Retina (tissue), 1 donor: Measurements from ENCODE around the gene PDE4B.
A peak's percentile ranks its signal among the peaks of the same experiment; 100 is the strongest.

Experiments
- DNase-seq: peaks from one replicate; pipeline ENCODE4 v3.0.0-alpha.2; 2016

Gene PDE4B

GRCh38 chr1:66374148-66374547, 581.5 kb downstream of the PDE4B start:
- DNase-seq, result no peak

DNA sequence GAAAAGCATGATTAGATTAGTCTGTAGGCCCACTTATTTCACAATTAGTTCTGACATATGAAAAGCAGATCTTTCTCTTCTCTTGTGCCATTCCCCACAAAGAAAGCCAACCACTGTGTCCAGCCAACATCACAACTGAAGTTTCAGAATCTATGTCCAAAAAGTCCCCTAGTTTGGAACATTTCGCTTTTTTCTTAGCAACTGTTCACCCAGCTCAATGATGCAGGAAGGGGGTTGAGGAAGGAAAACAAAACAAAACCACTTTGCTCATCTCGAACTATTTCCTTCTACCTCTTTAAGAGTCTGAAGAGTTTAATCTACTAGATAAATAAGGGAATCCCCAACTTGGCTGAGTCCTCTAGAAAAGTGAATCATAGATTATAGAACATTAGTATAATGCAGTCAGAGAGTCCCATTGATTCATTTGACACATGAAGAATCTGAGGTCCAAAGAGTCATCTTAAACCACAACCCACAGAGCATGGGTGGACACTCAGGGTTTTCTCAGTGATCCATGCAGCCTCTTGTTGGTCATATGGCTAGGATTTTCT, 581.9 kb downstream of the PDE4B start:
- DNase-seq, result no peak

DNA sequence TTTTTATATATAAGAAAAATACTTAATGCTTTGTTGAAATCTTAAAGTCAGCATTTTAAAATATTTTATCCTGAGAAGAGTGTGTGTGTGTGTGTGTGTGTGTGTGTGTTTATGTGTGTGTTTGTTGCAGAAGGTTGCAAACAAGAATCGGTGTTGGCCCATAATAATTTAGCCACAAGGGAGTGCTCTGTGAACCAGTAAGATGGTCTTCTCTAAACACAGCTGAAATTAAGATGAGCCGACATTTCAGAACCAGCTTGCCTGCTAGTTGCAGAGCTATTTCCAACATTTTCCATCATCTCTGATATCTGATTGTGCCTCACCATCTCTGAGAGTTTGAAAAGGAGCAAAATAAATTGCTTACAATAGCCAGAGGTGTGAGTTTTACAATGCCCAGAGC, 582.4 kb downstream of the PDE4B start:
- DNase-seq, result no peak

DNA sequence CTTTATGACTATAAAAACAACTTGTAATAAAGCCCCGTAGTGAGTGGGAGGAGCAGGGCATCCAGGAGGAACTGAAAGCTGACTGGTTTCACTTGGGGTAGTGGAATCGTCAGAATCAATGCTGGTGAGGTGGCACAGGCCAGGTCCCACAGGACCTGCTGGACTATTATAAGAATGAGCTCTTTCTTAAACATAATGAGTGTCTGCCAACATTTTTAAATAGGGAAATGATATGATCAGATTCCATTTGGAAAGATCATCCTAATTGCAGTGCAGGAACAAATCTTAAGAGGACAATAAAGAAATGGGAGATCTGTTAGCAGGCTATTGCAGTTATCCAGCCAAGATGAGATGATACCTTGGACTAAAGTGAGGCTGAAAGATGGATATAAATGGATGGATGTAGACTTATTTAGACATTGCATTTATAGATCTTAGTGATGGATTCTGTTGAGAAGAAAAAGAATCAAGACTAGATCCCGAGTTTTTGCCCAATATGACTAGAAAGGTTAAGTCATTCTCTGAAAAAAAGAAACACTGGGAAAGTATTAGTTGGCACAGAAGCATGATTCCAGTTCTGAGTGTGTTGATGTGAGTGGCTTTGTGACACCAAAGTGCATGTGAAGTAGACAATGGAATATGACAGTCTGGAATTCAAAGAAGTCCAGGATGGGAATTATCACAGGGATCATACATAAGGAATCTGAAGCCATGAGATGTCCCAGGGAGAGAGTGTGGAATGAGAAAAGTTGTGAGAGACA, 587.9 kb downstream of the PDE4B start:
- no peak for DNase-seq

GRCh38 chr1:66381621-66382275, 589.1 kb downstream of the PDE4B start:
- no peak for DNase-seq

DNA sequence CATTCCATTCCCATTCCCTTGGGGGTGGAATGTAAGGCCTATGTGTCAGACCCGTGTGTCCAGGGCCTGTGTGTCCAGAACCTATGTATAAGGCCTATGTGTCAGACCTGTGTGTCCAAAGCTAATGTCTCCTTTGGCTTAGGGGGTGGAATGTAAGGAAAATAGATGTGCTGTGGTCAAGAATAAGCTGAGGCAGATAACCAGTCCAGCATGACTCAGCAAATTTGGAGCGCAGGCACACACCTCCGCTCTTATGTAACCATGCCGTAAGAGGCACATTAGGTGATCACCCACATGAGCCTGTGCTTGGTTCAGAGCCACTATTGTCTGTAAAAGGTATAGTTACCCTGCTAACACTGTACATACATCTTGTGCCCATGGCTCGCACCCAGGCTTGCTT, 590.5 kb downstream of the PDE4B start:
- no peak for DNase-seq

DNA sequence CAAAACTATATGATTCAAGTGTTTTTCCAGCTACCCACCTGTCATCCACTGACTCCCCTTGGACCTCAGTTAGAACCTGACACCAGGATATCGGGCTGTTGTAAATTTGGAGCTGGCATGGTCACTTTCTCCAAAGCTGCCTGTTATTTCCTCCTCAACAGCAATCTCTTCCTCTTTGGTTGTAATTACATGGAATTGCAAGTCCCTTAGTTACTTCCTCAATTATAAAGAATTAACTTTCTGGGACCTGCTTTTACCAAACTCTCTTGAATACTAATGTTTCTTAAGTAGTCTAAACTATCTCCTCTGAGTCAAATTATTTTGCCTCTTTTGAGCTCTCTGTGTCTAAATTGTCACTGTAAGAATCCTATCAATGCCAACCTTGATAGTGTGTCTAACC, 590.9 kb downstream of the PDE4B start:
- no peak for DNase-seq

DNA sequence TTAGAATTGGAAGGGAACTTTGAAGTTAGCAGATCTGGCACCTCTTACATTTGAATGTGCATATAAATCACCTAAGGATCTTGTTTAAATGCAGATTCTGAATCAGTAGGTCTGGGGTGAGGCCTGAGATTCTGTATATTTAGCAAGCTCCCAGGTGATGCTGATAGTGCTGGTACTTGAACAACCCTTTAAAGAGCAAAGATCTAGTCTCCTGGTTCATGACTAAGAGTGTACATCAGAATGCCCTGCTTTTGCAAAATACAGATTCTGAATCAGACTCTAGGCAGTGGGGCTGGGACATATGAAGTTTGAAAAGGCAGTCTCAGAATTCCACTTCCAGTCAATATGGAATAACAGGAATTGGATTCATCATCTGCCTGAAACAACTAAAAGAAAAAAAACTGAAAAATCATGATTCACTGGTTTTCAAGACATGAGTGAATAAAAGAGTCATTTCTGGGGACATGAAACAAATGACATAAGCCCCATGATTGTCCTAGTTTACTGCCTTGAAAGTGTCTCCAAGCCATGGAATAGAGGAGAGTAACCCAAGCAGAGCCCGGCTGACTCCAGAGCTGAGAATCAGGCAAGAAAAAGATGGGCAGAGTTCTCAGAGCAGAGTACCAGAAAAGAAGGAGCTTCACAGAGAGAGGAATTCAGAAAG, 591.7 kb downstream of the PDE4B start:
- no peak for DNase-seq

DNA sequence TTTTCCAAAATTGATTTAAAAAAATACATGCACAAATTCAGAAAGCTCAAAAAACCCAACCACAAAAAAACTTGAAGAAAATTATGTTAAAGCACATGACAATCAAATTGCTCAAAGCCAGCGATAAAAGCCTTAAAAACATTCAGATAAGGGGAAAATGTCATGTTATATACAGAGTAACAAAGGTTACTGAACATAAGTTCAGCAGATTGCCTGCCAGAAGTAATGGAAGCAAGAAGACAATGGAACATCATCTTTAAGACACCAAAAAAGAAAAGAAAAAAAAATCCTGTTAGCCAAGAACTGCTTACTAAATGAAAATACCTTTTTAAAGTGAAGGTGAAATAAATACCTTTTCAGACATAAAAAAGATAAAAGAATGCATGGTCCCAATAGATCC, 594.0 kb downstream of the PDE4B start:
- DNase-seq, result no peak

DNA sequence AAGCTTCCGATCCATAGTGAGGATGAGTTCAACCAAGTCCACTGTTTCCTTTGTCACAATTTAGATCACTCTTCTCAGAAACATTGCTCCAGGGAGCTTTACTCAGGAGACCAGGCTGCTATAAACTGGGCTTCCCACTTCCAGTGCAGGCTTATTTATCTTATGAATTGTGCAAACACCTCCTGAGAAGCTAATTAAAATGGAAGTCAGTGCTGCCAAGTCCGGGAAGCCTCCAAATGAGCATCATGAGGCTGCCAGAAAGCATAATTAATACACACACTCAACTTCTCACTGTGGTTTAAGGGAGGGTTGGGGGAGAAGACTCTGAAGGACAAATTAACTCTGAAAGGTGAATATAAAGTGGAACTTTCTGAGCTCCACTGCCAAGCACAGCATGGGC, 596.2 kb downstream of the PDE4B start:
- no peak for DNase-seq

DNA sequence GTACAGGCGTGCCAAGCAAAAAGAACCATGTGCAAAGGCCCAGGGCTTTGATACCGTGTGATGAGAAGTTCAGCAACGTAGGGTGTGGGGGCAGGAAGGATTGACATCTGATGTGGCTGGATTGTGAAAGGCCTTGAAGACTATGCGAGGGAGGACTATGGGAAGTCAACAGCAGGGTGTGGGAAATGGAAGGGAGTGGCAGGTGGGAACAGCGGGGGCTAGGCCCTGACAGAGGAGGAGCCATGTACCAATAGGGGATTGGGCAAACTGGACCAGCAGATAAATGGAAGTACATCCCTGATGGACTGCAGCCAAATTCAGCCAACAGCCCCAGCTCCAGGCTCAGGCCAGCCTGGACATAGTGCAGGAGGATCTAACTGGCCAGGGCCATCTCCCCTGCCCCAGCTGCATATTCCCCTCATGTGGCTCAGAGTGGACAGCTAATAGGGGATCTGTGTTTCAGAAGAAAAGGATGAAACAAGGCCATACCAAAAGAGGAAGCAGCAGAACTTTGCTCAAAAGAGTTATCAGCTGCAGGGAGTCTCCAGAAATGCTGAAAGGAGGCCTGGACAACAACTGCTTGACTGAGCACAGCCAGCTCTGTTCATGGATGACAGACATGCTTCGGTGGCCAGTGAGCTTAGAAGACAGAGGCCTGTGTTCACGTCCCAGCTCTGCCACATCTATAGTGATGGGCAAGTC, 601.0 kb downstream of the PDE4B start:
- no peak for DNase-seq

DNA sequence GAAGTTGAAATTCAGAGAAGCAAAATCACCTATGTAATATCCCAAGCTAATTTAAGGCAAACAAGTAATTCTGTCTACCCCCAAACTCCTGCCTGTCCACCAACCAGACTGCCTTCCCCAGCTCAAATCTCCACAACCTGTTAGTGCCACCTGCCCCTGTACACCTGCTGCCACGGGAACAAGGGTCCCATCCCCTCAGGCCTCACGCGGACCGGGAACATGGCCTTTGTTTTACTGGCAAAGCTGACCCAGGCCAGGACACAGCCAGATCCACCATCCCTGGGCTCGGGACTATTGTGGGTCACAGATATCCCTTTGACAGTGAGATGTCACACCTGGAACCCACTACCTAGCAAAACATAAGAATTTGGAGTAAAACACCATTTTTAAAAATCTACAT, 601.9 kb downstream of the PDE4B start:
- DNase-seq, result no peak

GRCh38 chr1:66395202-66396061, 602.7 kb downstream of the PDE4B start:
- no peak for DNase-seq

GRCh38 chr1:66396212-66396890, 603.7 kb downstream of the PDE4B start:
- no peak for DNase-seq

DNA sequence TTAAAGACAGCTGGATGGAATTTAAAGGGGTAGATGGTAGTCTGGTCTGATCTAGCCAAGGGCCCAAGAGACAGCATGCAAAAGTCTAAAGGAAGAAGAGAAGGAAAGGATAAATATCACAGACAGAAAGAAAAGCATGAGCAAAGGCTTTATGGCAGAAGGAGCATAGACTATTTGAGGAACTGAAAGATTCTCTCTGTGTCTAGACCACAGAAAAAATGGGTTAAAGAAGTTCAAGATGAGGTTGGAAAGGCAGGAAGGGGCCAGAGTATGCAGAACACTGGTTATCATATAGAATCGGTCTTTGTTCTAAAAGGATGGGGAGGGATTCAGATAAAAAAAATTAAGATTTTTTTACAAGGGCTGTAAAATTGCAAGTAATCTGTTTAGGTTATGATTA, 604.5 kb downstream of the PDE4B start:
- DNase-seq, result no peak

DNA sequence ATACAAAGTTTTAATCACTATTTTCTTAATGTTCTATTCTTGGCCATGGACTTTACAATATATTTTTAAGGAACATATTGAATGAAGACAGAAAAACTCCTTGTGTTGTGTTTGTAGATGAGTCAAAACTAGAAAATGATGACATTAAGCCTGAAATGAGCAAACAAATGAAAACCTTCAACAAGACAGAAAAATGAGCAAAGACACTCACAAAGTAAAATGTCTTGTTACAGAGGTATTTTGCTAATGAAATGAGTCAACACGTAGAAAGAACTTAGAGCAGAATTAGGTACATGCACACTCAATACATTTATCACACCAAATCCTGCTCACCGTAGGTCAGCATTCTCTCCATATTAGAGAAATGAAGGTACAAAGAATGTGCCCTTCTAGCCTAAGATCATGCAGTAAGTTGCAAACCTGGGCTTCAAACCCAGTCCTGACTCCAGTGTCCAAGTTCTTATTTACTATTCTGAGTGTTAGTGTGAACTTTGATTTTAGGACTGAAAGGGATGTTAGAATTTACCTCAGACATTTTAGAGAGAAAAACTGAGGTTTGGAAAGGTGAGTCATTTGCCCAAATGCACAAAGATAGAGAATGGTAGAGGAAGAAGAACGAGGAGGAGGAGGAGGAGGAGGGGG, 607.3 kb downstream of the PDE4B start:
- DNase-seq, result no peak

GRCh38 chr1:66400660-66401059, 608.0 kb downstream of the PDE4B start:
- no peak for DNase-seq

DNA sequence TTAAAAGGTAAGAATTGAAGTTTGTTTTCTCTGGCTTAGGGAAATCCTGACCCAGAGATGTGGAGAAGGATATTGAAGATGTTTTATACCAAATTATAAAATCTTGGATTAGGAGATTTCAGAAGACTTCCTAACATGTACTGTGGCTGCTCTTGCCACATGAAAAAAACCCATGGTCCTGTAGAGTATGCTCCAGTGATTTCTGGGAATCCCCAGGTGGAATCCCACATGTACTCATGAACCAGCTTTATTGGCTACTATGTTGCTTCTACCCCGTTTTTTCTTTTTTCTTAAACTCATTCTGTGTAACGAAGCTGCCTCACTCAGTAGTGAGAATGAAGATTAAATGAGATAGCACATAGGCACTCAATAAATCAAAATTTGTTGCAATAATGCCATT, 608.5 kb downstream of the PDE4B start:
- no peak for DNase-seq

DNA sequence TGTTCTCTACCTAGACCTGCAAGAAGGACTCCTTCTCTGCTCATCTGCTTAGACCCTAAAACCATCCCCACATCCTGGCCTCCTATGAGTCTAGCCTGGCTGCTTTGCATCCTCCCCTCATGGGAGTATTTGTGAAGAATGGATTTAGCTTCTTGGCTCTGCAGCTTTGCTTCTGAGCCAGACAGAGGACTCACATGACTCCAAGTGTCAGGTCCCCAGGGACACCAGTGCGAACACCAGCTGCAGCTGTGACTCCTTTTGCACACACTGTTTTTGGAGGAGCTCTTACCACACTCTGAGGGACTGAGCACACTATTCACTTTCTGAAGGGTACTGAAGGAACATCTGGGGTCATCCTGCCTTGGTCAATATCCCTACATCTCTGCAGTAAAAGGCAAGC, 609.5 kb downstream of the PDE4B start:
- peak; percentile 33 for DNase-seq

GRCh38 chr1:66403007-66403731, 610.5 kb downstream of the PDE4B start:
- DNase-seq, result no peak
